Muscle of leg (tissue), 11 donors: ENCODE results near the gene ERLEC1. TPM values are rescaled to one million over a fixed set of nuclear protein-coding genes. Genes with fewer than 3 reads are reported as not detected.

Experiments used
- DNase-seq: peaks from one replicate; pipeline ENCODE4 v3.0.0; 2013
- H3K27ac ChIP-seq: one replicate; pipeline ENCODE4 v1.5.1; 2013; ENCODE audit warnings: mild to moderate bottlenecking, low read length, control low read depth
- H3K27me3 ChIP-seq: one replicate; pipeline ENCODE4 v1.6.1; 2013; ENCODE audit warnings: low read length; ENCODE audit not compliant: control insufficient read depth, insufficient read depth
- H3K36me3 ChIP-seq: one replicate; pipeline ENCODE4 v1.6.1; 2013; ENCODE audit warnings: low read length; ENCODE audit not compliant: control insufficient read depth, insufficient read depth
- H3K4me1 ChIP-seq: one replicate; pipeline ENCODE4 v1.6.1; 2013; ENCODE audit warnings: low read length; ENCODE audit not compliant: control insufficient read depth, insufficient read depth
- H3K4me3 ChIP-seq: one replicate; pipeline ENCODE4 v1.5.1; 2013; ENCODE audit warnings: low read length, control low read depth
- H3K9me3 ChIP-seq: replicated peaks from 2 replicates; pipeline ENCODE4 v1.6.1; 2013; ENCODE audit warnings: low read depth, low read length; ENCODE audit not compliant: control insufficient read depth
- WGBS: methylation state at CpG from one replicate; pipeline ENCODE4 v1.1.5; 2013; ENCODE audit warnings: missing lambda C conversion rate; ENCODE audit not compliant: insufficient coverage; 5-methylcytosine and 5-hydroxymethylcytosine counted together
- polyA plus RNA-seq, 8 donors: library from polyadenylated mRNA; unstranded; fragments of 120-200 nt; gene quantifications; one replicate each; pipeline versions ENCODE4 v1.2.1 to v1.2.3, GENCODE V29; 2013; ENCODE audit warnings: inconsistent platforms in 1 of 8, low replicate concordance in 1 of 8; ENCODE audit not compliant: insufficient read length in 8 of 8, insufficient read depth in 1 of 8
- total RNA-seq: library from RNA; stranded (reverse); fragments of 120-200 nt; gene quantifications from one replicate; pipeline ENCODE4 v1.2.4, GENCODE V29; 2013

ERLEC1 gene
- total and polyA plus RNA-seq, 9 donors, result 38.4 to 59.8 (median 48.8) TPM

DNA sequence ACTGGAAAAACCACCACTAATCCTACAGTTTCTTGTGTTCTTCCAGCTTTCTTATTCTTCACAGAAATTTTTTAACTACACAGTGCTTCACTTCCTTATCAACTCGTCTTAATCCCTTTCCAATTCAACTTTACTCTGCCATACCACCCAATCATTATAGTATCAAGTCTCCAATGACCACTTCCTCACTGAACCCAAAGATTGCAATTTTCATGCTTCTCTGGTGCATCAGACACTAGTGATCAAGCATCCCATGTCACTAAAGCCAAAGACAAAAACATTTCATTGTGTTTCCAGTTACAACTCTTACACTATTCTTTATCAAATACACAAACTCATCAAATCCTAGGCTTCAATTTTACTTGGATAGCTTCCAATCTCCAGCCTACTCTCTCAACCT is 9.7 kb upstream of the ERLEC1 start:
- Histone ChIP-seq H3K4me1 (no peaks in the 10 kb centered on the region), H3K36me3 (peaks cover 3% of the 10 kb centered on the region), H3K4me3 (no peak overlapping the region), H3K27ac (no peak overlapping the region), H3K27me3 (no peaks in the 10 kb centered on the region), H3K9me3 (no peaks in the 10 kb centered on the region)
- no peak for DNase-seq
- 82% methylated on average over 1 of the region's 1 CpG for WGBS

DNA sequence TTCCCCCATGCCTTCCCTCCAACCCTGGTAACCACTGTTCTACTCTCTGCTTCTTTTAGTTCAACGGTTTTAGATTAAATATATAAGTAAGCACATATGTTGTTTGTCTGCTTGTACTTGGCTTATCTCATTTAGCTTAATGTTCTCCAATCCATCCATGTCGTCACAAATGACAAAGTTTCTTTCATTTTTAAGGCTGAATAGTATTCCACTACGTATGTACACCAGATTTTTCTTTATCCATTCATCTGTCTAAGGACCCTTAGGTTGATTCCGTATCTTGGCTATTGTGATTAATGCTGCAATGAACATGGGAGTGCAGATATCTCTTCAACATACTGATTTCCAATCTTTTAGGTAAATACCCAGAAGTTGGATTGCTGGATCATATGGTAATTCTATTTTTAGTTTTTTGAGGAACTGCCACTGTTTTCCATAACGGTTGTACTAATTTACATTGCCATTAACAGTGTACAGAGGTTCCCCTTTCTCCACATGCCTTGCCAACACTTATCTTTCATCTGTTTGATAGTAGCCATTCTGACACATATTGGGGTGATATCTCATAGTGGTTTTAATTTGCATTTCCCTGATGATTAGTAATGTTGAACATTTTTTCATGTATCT is 8.2 kb upstream of the ERLEC1 start:
- no peaks in the 10 kb centered on the region for H3K27me3 ChIP-seq
- peaks cover 6% of the 10 kb centered on the region for H3K36me3 ChIP-seq
- no peak overlapping the region for H3K27ac ChIP-seq
- H3K4me1 ChIP-seq, result no peaks in the 10 kb centered on the region
- no CpG with 5 or more reads among the region's 5 CpGs for WGBS
- DNase-seq, result no peak
- no peaks in the 10 kb centered on the region for H3K9me3 ChIP-seq
- no peak overlapping the region for H3K4me3 ChIP-seq

DNA sequence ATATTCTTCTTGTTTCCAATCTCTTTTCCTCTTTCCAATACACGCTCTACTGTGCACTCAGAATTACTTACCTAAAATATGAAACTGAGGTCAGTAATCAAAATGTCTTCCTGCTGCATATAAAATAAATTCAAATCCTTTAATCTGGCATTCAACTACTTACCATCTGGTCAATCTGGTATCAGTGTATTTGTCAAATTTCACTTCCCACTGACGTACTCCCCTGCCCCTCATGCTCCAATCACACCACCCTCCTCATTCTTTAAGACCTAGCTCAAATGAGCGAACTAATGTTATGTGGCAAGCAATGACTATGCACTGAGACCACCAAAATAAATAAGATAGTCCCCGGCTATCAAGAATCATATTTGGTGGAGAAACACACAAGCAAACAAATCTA is 6.8 kb upstream of the ERLEC1 start:
- Histone ChIP-seq H3K9me3 (no peaks in the 10 kb centered on the region), H3K4me1 (peaks cover 3% of the 10 kb centered on the region), H3K27ac (no peak overlapping the region), H3K27me3 (no peaks in the 10 kb centered on the region), H3K4me3 (no peak overlapping the region), H3K36me3 (peaks cover 3% of the 10 kb centered on the region)
- DNase-seq, result no peak
- WGBS, result 80% methylated on average over 1 of the region's 4 CpGs

DNA sequence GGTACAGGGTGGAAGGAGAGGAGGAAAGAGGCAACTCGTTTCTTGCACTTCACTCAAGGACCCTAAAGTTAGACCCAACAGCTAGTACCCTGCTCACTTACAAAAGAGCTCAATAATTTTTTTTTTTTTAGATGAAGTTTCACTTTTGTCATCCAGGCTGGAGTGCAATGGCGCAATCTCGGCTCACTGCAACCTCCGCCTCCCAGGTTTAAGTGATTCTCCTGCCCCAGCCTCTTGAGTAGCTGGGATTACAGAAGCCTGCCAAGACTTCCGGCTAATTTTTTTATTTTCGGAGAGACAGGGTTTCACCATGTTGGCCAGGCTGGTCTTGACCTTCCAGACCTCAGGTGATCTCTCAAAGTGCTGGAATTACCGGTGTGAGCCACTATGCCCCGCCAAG is 4.2 kb upstream of the ERLEC1 start:
- WGBS, result 55% methylated on average over 6 of the region's 8 CpGs
- H3K9me3 ChIP-seq, result no peaks in the 10 kb centered on the region

DNA sequence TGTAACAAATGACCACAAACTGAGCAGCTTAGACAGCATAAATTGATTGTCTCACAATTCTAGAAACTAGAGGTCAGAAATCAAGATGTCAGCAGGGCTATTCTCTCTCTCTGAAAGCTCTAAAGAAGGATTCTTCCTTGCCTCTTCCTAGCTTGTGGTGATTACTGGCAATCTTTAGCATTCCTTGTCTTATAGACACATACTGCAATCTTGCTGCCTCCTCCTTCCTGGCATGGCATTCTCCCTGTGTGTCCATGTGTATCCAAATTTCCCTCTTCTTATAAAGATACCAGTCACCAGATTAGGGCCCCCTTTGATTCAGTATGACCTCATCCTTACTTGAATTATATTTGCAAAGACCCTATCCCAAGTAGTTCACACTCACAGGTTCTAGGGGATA is 2.4 kb upstream of the ERLEC1 start:
- no peak for DNase-seq
- Histone ChIP-seq H3K4me3 (no peak overlapping the region), H3K9me3 (no peaks in the 10 kb centered on the region), H3K36me3 (peaks cover 3% of the 10 kb centered on the region), H3K27me3 (no peaks in the 10 kb centered on the region), H3K27ac (no peak overlapping the region), H3K4me1 (peaks cover 11% of the 10 kb centered on the region)

More for the DNA sequence above, 4.2 kb upstream of the ERLEC1 start:
- Histone ChIP-seq H3K27ac (no peak overlapping the region), H3K4me3 (no peak overlapping the region), H3K27me3 (no peaks in the 10 kb centered on the region), H3K4me1 (peaks cover 8% of the 10 kb centered on the region), H3K36me3 (peaks cover 3% of the 10 kb centered on the region)
- no peak for DNase-seq

DNA sequence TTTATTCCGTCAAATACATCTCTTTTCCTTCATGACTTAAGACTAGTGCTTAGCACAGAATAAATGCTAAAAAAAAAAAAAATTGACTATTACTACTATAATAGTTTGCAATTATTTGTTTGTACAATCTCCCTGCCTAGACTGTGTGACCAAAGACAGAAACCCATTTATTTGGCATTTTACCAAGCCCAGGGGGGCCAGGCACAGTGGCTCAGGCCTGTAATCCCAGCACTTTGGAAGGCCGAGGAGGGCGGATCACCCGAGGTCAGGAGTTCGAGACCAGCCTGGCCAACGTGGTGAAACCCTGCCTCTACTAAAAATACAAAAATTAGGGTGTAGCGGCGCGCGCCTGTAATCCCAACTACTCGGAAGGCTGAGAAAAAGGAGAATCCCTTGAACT is 1.5 kb upstream of the ERLEC1 start:
- H3K36me3 ChIP-seq, result peaks cover 3% of the 10 kb centered on the region
- peak overlapping the region; percentile 94 for H3K4me3 ChIP-seq
- no peaks in the 10 kb centered on the region for H3K27me3 ChIP-seq
- peak; percentile 21 for DNase-seq
- 73% methylated on average over 4 of the region's 11 CpGs for WGBS
- H3K27ac ChIP-seq, result no peak overlapping the region
- no peaks in the 10 kb centered on the region for H3K9me3 ChIP-seq
- peaks cover 11% of the 10 kb centered on the region for H3K4me1 ChIP-seq

DNA sequence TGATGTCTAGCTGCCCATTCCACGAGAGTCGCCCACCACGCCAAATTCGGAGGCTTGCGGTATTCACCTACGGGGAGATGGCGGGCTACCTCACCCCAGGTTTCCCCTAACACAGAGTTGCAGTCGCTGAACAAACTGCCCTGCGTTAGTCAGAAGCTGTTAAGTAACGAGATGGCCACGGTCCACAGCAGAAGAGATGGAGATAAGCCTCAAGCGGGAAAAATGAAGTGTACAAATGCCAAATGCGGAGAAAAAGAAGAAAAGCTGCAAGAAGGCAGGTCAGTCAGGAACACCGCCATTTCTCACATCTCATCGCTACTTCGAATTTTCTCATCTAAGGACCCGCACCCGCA is 516 bp upstream of the ERLEC1 start:
- under 1% methylated on average over 16 of the region's 18 CpGs for WGBS
- peak; percentile 61 for DNase-seq
- H3K27me3 ChIP-seq, result no peaks in the 10 kb centered on the region
- H3K4me3 ChIP-seq, result peak overlapping the region; percentile 94
- no peaks in the 10 kb centered on the region for H3K9me3 ChIP-seq
- peak overlapping the region; percentile 96 for H3K27ac ChIP-seq
- peaks cover 11% of the 10 kb centered on the region for H3K4me1 ChIP-seq
- H3K36me3 ChIP-seq, result peaks cover 3% of the 10 kb centered on the region

DNA sequence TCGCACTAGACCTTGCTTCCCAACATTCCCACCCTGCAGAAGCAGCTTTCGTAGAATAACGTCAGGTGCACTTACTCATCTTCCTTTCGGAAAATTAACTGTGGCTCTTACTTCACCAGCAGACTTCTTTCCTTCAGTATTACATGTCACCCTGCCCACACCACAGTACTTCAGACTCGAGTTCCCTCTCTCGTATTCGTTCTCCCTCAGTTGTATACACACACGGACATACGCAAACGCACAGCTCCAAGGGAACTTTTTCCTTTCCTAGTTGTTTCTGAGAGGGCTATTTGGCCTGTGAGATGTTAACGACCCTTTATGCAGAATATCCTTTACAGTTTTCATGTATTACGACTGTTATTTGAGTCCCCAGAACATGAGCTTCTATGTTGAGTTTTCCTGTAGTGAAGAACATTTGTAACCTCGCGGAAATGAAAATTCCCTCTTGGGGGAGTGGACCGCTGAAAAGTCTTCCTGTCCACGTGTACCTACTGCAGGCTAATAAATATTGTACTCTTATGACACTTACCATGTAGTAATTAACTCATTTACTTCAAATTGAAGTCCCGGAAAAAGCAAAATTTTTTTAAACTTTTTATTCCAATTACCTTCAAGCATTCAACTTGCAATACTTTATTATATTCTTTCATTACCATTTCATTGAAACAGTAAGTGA is 908 bp downstream of the ERLEC1 start:
- peak; percentile 24 for DNase-seq
- H3K27me3 ChIP-seq, result no peaks in the 10 kb centered on the region
- 2% methylated on average over 4 of the region's 17 CpGs for WGBS
- H3K36me3 ChIP-seq, result peaks cover 1% of the 10 kb centered on the region
- peaks cover 11% of the 10 kb centered on the region for H3K4me1 ChIP-seq
- H3K27ac ChIP-seq, result peak overlapping the region; percentile 96
- H3K9me3 ChIP-seq, result no peaks in the 10 kb centered on the region
- H3K4me3 ChIP-seq, result peak overlapping the region; percentile 94

DNA sequence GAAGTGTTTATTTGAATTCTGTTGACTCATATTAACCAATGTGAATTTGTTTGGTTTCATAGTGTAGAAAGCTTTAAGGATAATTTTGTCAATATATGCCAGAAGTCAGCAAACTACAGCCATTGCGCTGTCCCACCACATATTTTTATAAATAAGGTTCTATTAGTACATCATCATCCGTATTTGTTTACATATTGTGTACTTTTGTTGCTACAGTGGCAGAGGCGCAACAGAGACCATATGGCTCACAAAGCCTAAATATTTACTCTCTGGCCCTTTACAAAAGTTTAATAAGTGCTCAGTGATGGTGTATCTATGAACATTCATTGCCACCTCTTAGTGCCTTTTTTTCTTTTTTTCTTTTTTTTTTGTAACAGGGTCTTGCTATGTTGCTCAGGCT is 6.4 kb downstream of the ERLEC1 start:
- H3K9me3 ChIP-seq, result no peaks in the 10 kb centered on the region
- DNase-seq, result no peak
- no CpG with 5 or more reads among the region's 3 CpGs for WGBS
- no peak overlapping the region for H3K27ac ChIP-seq
- H3K36me3 ChIP-seq, result peaks cover 13% of the 10 kb centered on the region
- peaks cover 2% of the 10 kb centered on the region for H3K4me1 ChIP-seq
- H3K4me3 ChIP-seq, result no peak overlapping the region
- no peaks in the 10 kb centered on the region for H3K27me3 ChIP-seq

DNA sequence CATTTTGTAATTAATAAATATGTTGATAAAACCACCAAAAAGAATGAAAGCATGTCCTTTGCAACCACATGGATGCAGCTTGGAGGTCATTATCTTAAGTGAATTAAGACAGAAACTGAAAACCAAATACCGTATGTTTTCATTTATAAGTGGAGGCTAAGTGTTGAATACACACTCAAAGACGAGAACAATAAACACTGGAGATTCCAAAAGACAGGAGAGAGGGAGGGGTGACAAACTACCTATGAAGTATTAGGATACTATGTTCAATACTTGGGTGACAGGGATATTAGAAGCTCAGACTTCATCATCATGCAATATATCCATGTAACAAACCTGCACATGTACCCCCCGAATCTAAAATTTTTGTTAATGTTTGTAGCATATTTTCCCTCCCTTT is 7.0 kb downstream of the ERLEC1 start:
- WGBS, result no CpG with 5 or more reads among the region's 3 CpGs
- Histone ChIP-seq H3K4me3 (no peak overlapping the region), H3K36me3 (peaks cover 15% of the 10 kb centered on the region), H3K4me1 (no peaks in the 10 kb centered on the region), H3K9me3 (no peaks in the 10 kb centered on the region), H3K27ac (no peak overlapping the region), H3K27me3 (no peaks in the 10 kb centered on the region)
- DNase-seq, result no peak

DNA sequence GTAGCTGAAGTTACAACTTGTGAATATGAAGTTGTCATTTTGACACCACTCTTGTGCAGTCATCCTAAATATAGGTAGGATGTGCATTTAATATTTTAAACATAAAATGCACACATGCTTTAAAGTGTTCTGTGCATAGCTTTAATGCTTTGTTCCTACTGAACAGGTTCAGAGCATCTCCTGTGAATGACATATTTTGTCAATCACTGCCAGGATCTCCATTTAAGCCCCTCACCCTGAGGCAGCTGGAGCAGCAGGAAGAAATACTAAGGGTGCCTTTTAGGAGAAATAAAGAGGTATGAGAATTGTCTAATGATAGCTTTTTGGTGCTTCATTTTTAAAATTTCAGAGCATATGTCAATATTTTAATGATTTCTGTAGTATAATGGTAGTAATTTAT is 14.7 kb downstream of the ERLEC1 start:
- DNase-seq, result no peak
- Histone ChIP-seq H3K4me3 (no peak overlapping the region), H3K36me3 (peaks cover 28% of the 10 kb centered on the region), H3K27ac (no peak overlapping the region), H3K4me1 (no peaks in the 10 kb centered on the region), H3K27me3 (no peaks in the 10 kb centered on the region), H3K9me3 (no peaks in the 10 kb centered on the region)
